IMR-90 (cell line): Measurements from ENCODE around the gene PRR32. TPM values are rescaled to one million over a fixed set of nuclear protein-coding genes. Genes with fewer than 3 reads are reported as not detected.

Experiments
- ATAC-seq: fragments of 200-7000 bp; cut with Tn5 transposase; 2 replicates; pipeline ENCODE4 v1.9.1; 2020; ENCODE audit warnings: low read depth, mild to moderate bottlenecking, moderate library complexity
- BruUV-seq: library from RNA; stranded (reverse); fragments of 400-500 nt; replicated peaks from 2 replicates; lab custom pipeline; 2021; lab: Mats Ljungman, UMichigan
- CTCF ChIA-PET: fragments of 300-600 bp; formaldehyde crosslinking; extraction: SDS; loops from one replicate; lab custom pipeline; 2021; ENCODE audit warnings: antibody characterized with exemption; lab: Yijun Ruan, JAX
- POLR2A ChIA-PET: fragments of 300-600 bp; sonication (Branson Sonifier 250); formaldehyde crosslinking; loops from one replicate; lab custom pipeline; 2022; ENCODE audit warnings: antibody characterized with exemption; ENCODE audit not compliant: unreplicated experiment; lab: Charles Lee
- DNase-seq: peaks from one replicate; pipeline ENCODE4 v3.0.0; 2013
- H2AFZ ChIP-seq: replicated peaks from 2 replicates; pipeline ENCODE3; 2013; ENCODE audit warnings: low read length, mild to moderate bottlenecking; ENCODE audit not compliant: poor library complexity
- H2AK5ac ChIP-seq: 2 replicates; pipeline ENCODE4 v1.6.1; 2013; ENCODE audit warnings: low read depth, low read length, inconsistent platforms
- H2AK9ac ChIP-seq: replicated peaks from 2 replicates; pipeline ENCODE3; 2013; ENCODE audit warnings: mild to moderate bottlenecking, low read depth, low read length, moderate library complexity; ENCODE audit not compliant: poor library complexity
- H2BK120ac ChIP-seq: 2 replicates; pipeline ENCODE4 v1.6.1; 2013; ENCODE audit warnings: low read depth, low read length, inconsistent platforms
- H2BK15ac ChIP-seq: 3 replicates; pipeline ENCODE4 v1.6.1; 2013; ENCODE audit warnings: low read depth, low read length, inconsistent platforms
- H2BK20ac ChIP-seq: 2 replicates; pipeline ENCODE4 v1.6.1; 2013; ENCODE audit warnings: low read depth, mild to moderate bottlenecking, inconsistent platforms, low read length, moderate library complexity
- H2BK5ac ChIP-seq: 2 replicates; pipeline ENCODE4 v1.6.1; 2013; ENCODE audit warnings: mild to moderate bottlenecking, low read depth, low read length, inconsistent platforms; ENCODE audit not compliant: poor library complexity, severe bottlenecking
- H3K14ac ChIP-seq: replicated peaks from 2 replicates; pipeline ENCODE4 v1.6.1; 2013; ENCODE audit warnings: low read depth, low read length, inconsistent platforms
- H3K18ac ChIP-seq: 2 replicates; pipeline ENCODE4 v1.6.1; 2013; ENCODE audit warnings: low read depth, low read length, control low read depth
- H3K23ac ChIP-seq: 2 replicates; pipeline ENCODE4 v1.6.1; 2013; ENCODE audit warnings: low read depth, low read length, inconsistent platforms
- H3K27ac ChIP-seq: 2 replicates; pipeline ENCODE4 v1.5.1; 2013; ENCODE audit warnings: mild to moderate bottlenecking, control low read depth, low read length; ENCODE audit not compliant: insufficient read depth
- H3K27me3 ChIP-seq: 2 replicates; pipeline ENCODE4 v1.6.1; 2013; ENCODE audit warnings: low read length; ENCODE audit not compliant: control insufficient read depth, insufficient read depth
- H3K36me3 ChIP-seq: 2 replicates; pipeline ENCODE4 v1.6.1; 2013; ENCODE audit warnings: low read length, mixed read lengths; ENCODE audit not compliant: control insufficient read depth, insufficient read depth
- H3K4ac ChIP-seq: 2 replicates; pipeline ENCODE4 v1.6.1; 2013; ENCODE audit warnings: low read depth, low read length, inconsistent platforms
- H3K4me1 ChIP-seq: 2 replicates; pipeline ENCODE4 v1.6.1; 2013; ENCODE audit warnings: low read length, mixed read lengths; ENCODE audit not compliant: control insufficient read depth, insufficient read depth
- H3K4me2 ChIP-seq: 2 replicates; pipeline ENCODE4 v1.6.1; 2013; ENCODE audit warnings: low read depth, mild to moderate bottlenecking, control low read depth, low read length, moderate library complexity
- H3K4me3 ChIP-seq: 2 replicates; pipeline ENCODE4 v1.5.1; 2013; ENCODE audit warnings: low read depth, mild to moderate bottlenecking, control low read depth, low read length, moderate library complexity; ENCODE audit not compliant: insufficient read depth
- H3K56ac ChIP-seq: 2 replicates; pipeline ENCODE4 v1.6.1; 2013; ENCODE audit warnings: low read length, inconsistent platforms; ENCODE audit not compliant: insufficient read depth; ENCODE audit errors: extremely low read depth
- H3K79me1 ChIP-seq, 2 experiments: 2 replicates each; pipeline ENCODE4 v1.6.1; 2013; ENCODE audit warnings: low read length in 2 of 2, inconsistent platforms in 1 of 2, low read depth in 1 of 2
- H3K9ac ChIP-seq: 2 replicates; pipeline ENCODE4 v1.6.1; 2013; ENCODE audit warnings: low read depth, low read length, control low read depth
- H3K9me1 ChIP-seq: 2 replicates; pipeline ENCODE4 v1.6.1; 2013; ENCODE audit warnings: low read length, inconsistent platforms; ENCODE audit not compliant: insufficient read depth
- H3K9me3 ChIP-seq: 2 replicates; pipeline ENCODE4 v1.6.1; 2013; ENCODE audit warnings: low read length; ENCODE audit not compliant: control insufficient read depth, insufficient read depth
- H4K20me1 ChIP-seq: 2 replicates; pipeline ENCODE4 v1.6.1; 2013; ENCODE audit warnings: low read length, inconsistent platforms; ENCODE audit not compliant: insufficient read depth
- H4K5ac ChIP-seq: 2 replicates; pipeline ENCODE4 v1.6.1; 2013; ENCODE audit warnings: mild to moderate bottlenecking, low read depth, low read length, control low read depth
- H4K8ac ChIP-seq, 2 experiments: 2 replicates each; pipeline ENCODE4 v1.6.1; 2013; ENCODE audit warnings: low read depth in 2 of 2, low read length in 2 of 2, control low read depth in 1 of 2, inconsistent platforms in 1 of 2
- H4K91ac ChIP-seq: 2 replicates; pipeline ENCODE4 v1.6.1; 2013; ENCODE audit warnings: low read depth, low read length, inconsistent platforms; ENCODE audit not compliant: insufficient read depth
- BHLHE40 ChIP-seq: fragments of 150-350 bp; IDR thresholded peaks from 2 replicates; pipeline ENCODE4 v1.6.1; 2016; ENCODE audit warnings: mild to moderate bottlenecking, low read depth, low read length
- CEBPB ChIP-seq: IDR thresholded peaks from 2 replicates; pipeline ENCODE4 v1.6.1; 2012; ENCODE audit warnings: low read depth, low read length, improper control_type of control experiment
- CHD1 ChIP-seq: IDR thresholded peaks from 2 replicates; pipeline ENCODE4 v1.6.1; 2012; ENCODE audit warnings: low read depth, low read length, improper control_type of control experiment
- CTCF ChIP-seq: conservative IDR thresholded peaks from 2 replicates; pipeline ENCODE4 v1.5.1; 2012; ENCODE audit warnings: mild to moderate bottlenecking, low read depth, low read length, improper control_type of control experiment
- FOS ChIP-seq: fragments of 150-350 bp; IDR thresholded peaks from 2 replicates; pipeline ENCODE4 v1.6.1; 2016; ENCODE audit warnings: low read depth, low read length
- MAFK ChIP-seq: IDR thresholded peaks from 2 replicates; pipeline ENCODE4 v1.6.1; 2012; ENCODE audit warnings: low read depth, low read length, improper control_type of control experiment
- MAZ ChIP-seq: IDR thresholded peaks from 2 replicates; pipeline ENCODE4 v1.6.1; 2012; ENCODE audit warnings: low read depth, mild to moderate bottlenecking, low read length, improper control_type of control experiment, moderate library complexity, borderline replicate concordance
- MXI1 ChIP-seq: IDR thresholded peaks from 2 replicates; pipeline ENCODE4 v1.6.1; 2012; ENCODE audit warnings: low read depth, mild to moderate bottlenecking, low read length, moderate library complexity, borderline replicate concordance
- NFE2L2 ChIP-seq: fragments of 150-350 bp; IDR thresholded peaks from 2 replicates; pipeline ENCODE4 v1.6.1; 2016; ENCODE audit warnings: low read depth, mild to moderate bottlenecking, low read length
- POLR2A ChIP-seq: IDR thresholded peaks from 2 replicates; pipeline ENCODE4 v1.6.1; 2012; ENCODE audit warnings: mild to moderate bottlenecking, low read depth, low read length
- RAD21 ChIP-seq: IDR thresholded peaks from 2 replicates; pipeline ENCODE4 v1.6.1; 2012; ENCODE audit warnings: low read length, improper control_type of control experiment
- RCOR1 ChIP-seq: IDR thresholded peaks from 2 replicates; pipeline ENCODE4 v1.6.1; 2012; ENCODE audit warnings: mild to moderate bottlenecking, low read length, improper control_type of control experiment; ENCODE audit not compliant: insufficient replicate concordance
- RFX5 ChIP-seq: IDR thresholded peaks from 2 replicates; pipeline ENCODE4 v1.8.0; 2012; ENCODE audit warnings: low read depth, mild to moderate bottlenecking, low read length, moderate library complexity
- SMC3 ChIP-seq: fragments of 150-350 bp; IDR thresholded peaks from 2 replicates; pipeline ENCODE4 v1.6.1; 2016; ENCODE audit warnings: low read depth, mild to moderate bottlenecking, antibody characterized with exemption, low read length, moderate library complexity
- USF2 ChIP-seq: fragments of 150-350 bp; IDR thresholded peaks from 2 replicates; pipeline ENCODE4 v1.6.1; 2017; ENCODE audit warnings: mild to moderate bottlenecking, antibody characterized with exemption, low read length, low read depth
- WGBS, 2 experiments: methylation state at CpG; one replicate each; pipeline versions ENCODE4 v1.1.5 to v1.1.7; 2013; ENCODE audit warnings: missing lambda C conversion rate in 2 of 2; ENCODE audit not compliant: insufficient read length in 1 of 2; ENCODE audit errors: extremely low coverage in 2 of 2; 5-methylcytosine and 5-hydroxymethylcytosine counted together
- dilution Hi-C: fragments of 300-500 bp; cut with HindIII; formaldehyde crosslinking; loops from one replicate; pipeline ENCODE4 v1.14.3; 2018; ENCODE audit warnings: low sequenced_read_pairs; ENCODE audit not compliant: unreplicated experiment
- in situ Hi-C: fragments of 300-500 bp; cut with MboI; formaldehyde crosslinking; loops from 3 replicates; pipeline ENCODE4 v1.14.3; 2019; ENCODE audit warnings: low sequenced_read_pairs, inconsistent platforms, mixed read lengths
- intact Hi-C: fragments of 100-400 bp; cut with micrococcal nuclease; formaldehyde crosslinking; loops from 2 replicates; pipeline ENCODE4 v1.10.0; 2022
- polyA plus RNA-seq, 3 experiments: library from polyadenylated mRNA; depleted of rRNA; stranded (reverse); fragments of >200 nt; gene quantifications; 2 replicates each; pipeline ENCODE4 v1.2.3, GENCODE V29; 2012; ENCODE audit warnings: low replicate concordance in 1 of 3
- total RNA-seq: library from RNA; depleted of rRNA; stranded (reverse); fragments of >200 nt; gene quantifications from 2 replicates; pipeline ENCODE4 v1.2.3, GENCODE V29; 2012
- TF ChIP-seq, protein P1 (sequence below): fragments of 150-350 bp; IDR thresholded peaks from 2 replicates; pipeline ENCODE4 v1.6.1; 2016; ENCODE audit warnings: low read depth, mild to moderate bottlenecking, low read length, moderate library complexity, borderline replicate concordance

Gene PRR32
- total and polyA plus RNA-seq, 2 of the 4 experiments (the other 2 are of a cell fraction) = not detected

GRCh38 chrX:126799059-126799458 lies 20.5 kb upstream of the PRR32 start:
- no peak overlapping the region for H3K4ac ChIP-seq
- H2BK15ac ChIP-seq = no peak overlapping the region
- no peak overlapping the region for H4K5ac ChIP-seq
- CTCF ChIA-PET = no interaction called here
- TF ChIP-seq MAFK (no peak), MAZ (no peak), RFX5 (no peak), CHD1 (no peak), RCOR1 (no peak), FOS (no peak), POLR2A (no peak), SMC3 (no peak), CEBPB (no peak), NFE2L2 (no peak), MXI1 (no peak), RAD21 (no peak), BHLHE40 (no peak), USF2 (no peak), CTCF (no peak)
- TF ChIP-seq, protein P1, sequence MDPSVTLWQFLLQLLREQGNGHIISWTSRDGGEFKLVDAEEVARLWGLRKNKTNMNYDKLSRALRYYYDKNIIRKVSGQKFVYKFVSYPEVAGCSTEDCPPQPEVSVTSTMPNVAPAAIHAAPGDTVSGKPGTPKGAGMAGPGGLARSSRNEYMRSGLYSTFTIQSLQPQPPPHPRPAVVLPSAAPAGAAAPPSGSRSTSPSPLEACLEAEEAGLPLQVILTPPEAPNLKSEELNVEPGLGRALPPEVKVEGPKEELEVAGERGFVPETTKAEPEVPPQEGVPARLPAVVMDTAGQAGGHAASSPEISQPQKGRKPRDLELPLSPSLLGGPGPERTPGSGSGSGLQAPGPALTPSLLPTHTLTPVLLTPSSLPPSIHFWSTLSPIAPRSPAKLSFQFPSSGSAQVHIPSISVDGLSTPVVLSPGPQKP = no peak
- in situ Hi-C loops (no loop called here), intact Hi-C loops (no loop called here), dilution Hi-C loops (no loop called here)
- no peak overlapping the region for H4K91ac ChIP-seq
- no peaks in the 10 kb centered on the region for H3K36me3 ChIP-seq
- ATAC-seq = no peak
- no peak overlapping the region for H3K4me3 ChIP-seq
- DNase-seq = no peak
- no peaks in the 10 kb centered on the region for H3K9me1 ChIP-seq
- H3K14ac ChIP-seq = no peak overlapping the region
- no peak overlapping the region for H3K18ac ChIP-seq
- WGBS, 2 experiments = no CpG with 5 or more reads among the region's 1 CpG
- no peak overlapping the region for H3K9ac ChIP-seq
- H3K23ac ChIP-seq = no peak overlapping the region
- no peak overlapping the region for H3K27ac ChIP-seq
- no peak overlapping the region for H2BK20ac ChIP-seq
- no peaks in the 10 kb centered on the region for H3K9me3 ChIP-seq
- no peak overlapping the region for H2AK5ac ChIP-seq
- H3K4me1 ChIP-seq = no peaks in the 10 kb centered on the region
- no peak overlapping the region for H2AFZ ChIP-seq
- no peaks in the 10 kb centered on the region for H3K27me3 ChIP-seq
- H2BK120ac ChIP-seq = no peak overlapping the region
- no TSS peak for BruUV-seq
- H3K56ac ChIP-seq = no peak overlapping the region
- no peak overlapping the region for H3K4me2 ChIP-seq
- no peaks in the 10 kb centered on the region for H3K79me1 ChIP-seq
- no peak overlapping the region for H2BK5ac ChIP-seq
- H4K20me1 ChIP-seq = no peaks in the 10 kb centered on the region
- no peak overlapping the region for H4K8ac ChIP-seq
- H2AK9ac ChIP-seq = no peak overlapping the region
- POLR2A ChIA-PET = no interaction called here
